HepG2 (cell line): Measurements from ENCODE around the gene RALBP1. TPM values are rescaled to one million over a fixed set of nuclear protein-coding genes. Genes with fewer than 3 reads are reported as not detected.

ENCODE experiments used
- CHD2 ChIP-seq: IDR thresholded peaks from 2 replicates; pipeline ENCODE4 v1.6.1; 2011; ENCODE audit warnings: low read depth, low read length, improper control_type of control experiment
- FOXK1 ChIP-seq: sonication (generic); formaldehyde crosslinking; IDR thresholded peaks from 2 replicates; pipeline ENCODE4 v1.4.0; 2020; ENCODE audit warnings: low read depth, missing genetic modification reagents, borderline replicate concordance
- GATA4 ChIP-seq: sonication (generic); IDR thresholded peaks from 2 replicates; pipeline ENCODE4 v1.6.1; 2016; ENCODE audit warnings: antibody characterized with exemption, low read depth, borderline replicate concordance
- GMEB1 ChIP-seq: sonication (generic); formaldehyde crosslinking; IDR thresholded peaks from 2 replicates; pipeline ENCODE4 v1.5.1; 2020; ENCODE audit warnings: missing genetic modification reagents, mild to moderate bottlenecking, borderline replicate concordance
- KAT2B ChIP-seq: fragments of 150-350 bp; IDR thresholded peaks from 2 replicates; pipeline ENCODE4 v1.6.1; 2014; ENCODE audit warnings: low read depth, low read length, borderline replicate concordance
- PAXIP1 ChIP-seq: sonication (generic); formaldehyde crosslinking; conservative IDR thresholded peaks from 2 replicates; pipeline ENCODE4 v1.4.0; 2020; ENCODE audit warnings: mild to moderate bottlenecking, missing genetic modification reagents, moderate library complexity
- POGZ ChIP-seq: sonication (generic); formaldehyde crosslinking; IDR thresholded peaks from 2 replicates; pipeline ENCODE4 v1.4.0; 2020; ENCODE audit warnings: mild to moderate bottlenecking, missing genetic modification reagents
- RARA ChIP-seq: IDR thresholded peaks from 2 replicates; pipeline ENCODE4 v1.6.1; 2016; ENCODE audit warnings: missing genetic modification reagents, missing compliant biosample characterization
- SIN3A ChIP-seq: IDR thresholded peaks from 2 replicates; pipeline ENCODE4 v1.6.1; 2011; ENCODE audit warnings: low read depth, mild to moderate bottlenecking, control low read depth, low read length, borderline replicate concordance
- STAG1 ChIP-seq: sonication (generic); formaldehyde crosslinking; IDR thresholded peaks from 2 replicates; pipeline ENCODE4 v1.4.0; 2020; ENCODE audit warnings: missing genetic modification reagents
- TOE1 ChIP-seq: sonication (generic); formaldehyde crosslinking; IDR thresholded peaks from 2 replicates; pipeline ENCODE4 v1.4.0; 2020; ENCODE audit warnings: mild to moderate bottlenecking, missing genetic modification reagents
- ZMYM2 ChIP-seq: sonication (generic); formaldehyde crosslinking; IDR thresholded peaks from 2 replicates; pipeline ENCODE4 v1.8.0; 2022; ENCODE audit warnings: mild to moderate bottlenecking, missing genetic modification reagents
- ZNF350 ChIP-seq: sonication (generic); formaldehyde crosslinking; IDR thresholded peaks from 2 replicates; pipeline ENCODE4 v1.4.0; 2020; ENCODE audit warnings: mild to moderate bottlenecking, low read depth, missing genetic modification reagents, borderline replicate concordance
- ZNF510 ChIP-seq: sonication (generic); formaldehyde crosslinking; IDR thresholded peaks from 2 replicates; pipeline ENCODE4 v1.4.0; 2020; ENCODE audit warnings: low read depth, mild to moderate bottlenecking, missing genetic modification reagents
- ZNF687 ChIP-seq: sonication (generic); formaldehyde crosslinking; IDR thresholded peaks from 2 replicates; pipeline ENCODE4 v1.5.1; 2020; ENCODE audit warnings: mild to moderate bottlenecking, missing genetic modification reagents, moderate library complexity
- ZNF704 ChIP-seq: sonication (generic); formaldehyde crosslinking; IDR thresholded peaks from 2 replicates; pipeline ENCODE4 v1.8.1; 2023; ENCODE audit warnings: mild to moderate bottlenecking, inconsistent platforms, moderate library complexity, missing genetic modification reagents, borderline replicate concordance
- ZNF891 ChIP-seq: sonication (generic); formaldehyde crosslinking; IDR thresholded peaks from 2 replicates; pipeline ENCODE4 v1.5.0; 2020; ENCODE audit warnings: mild to moderate bottlenecking, missing genetic modification reagents
- ZSCAN31 ChIP-seq: sonication (generic); formaldehyde crosslinking; IDR thresholded peaks from 2 replicates; pipeline ENCODE4 v1.5.0; 2020; ENCODE audit warnings: low read depth, mild to moderate bottlenecking, missing genetic modification reagents
- polyA plus RNA-seq, 8 experiments: library from polyadenylated mRNA; depleted of rRNA in 3 of 8; stranded (reverse) in 7 of 8; unstranded in 1 of 8; fragments of >200 nt; fragmentation: Illumina TruSeq in 4 of 8; extraction: Trizol in 4 of 8; gene quantifications; 2 replicates each; pipeline versions ENCODE4 v1.2.1 to v1.2.3, GENCODE V29; 2011 to 2016; ENCODE audit warnings: low read depth in 4 of 8, missing spikeins in 1 of 8, mixed read lengths in 1 of 8; ENCODE audit not compliant: insufficient read depth in 1 of 8
- total RNA-seq, 5 experiments: library from RNA; depleted of rRNA; stranded (reverse); fragments of >200 nt; fragmentation: Illumina TruSeq; extraction: Trizol; gene quantifications; 2 replicates each; pipeline ENCODE4 v1.2.3, GENCODE V29; 2016; ENCODE audit warnings: low read depth in 1 of 5

RALBP1 gene
- total and polyA plus RNA-seq, 2 of the 13 experiments (the other 11 are each of a cell fraction or from before 2014, with no cell fraction given): 24.5 to 33.1 TPM

- TF ChIP-seq STAG1 (CRISPR knock-in tag): peak; percentile 27; the same call in 1 of the 2 replicates
- 0 out of 2 replicates have a peak, but pooled peaks have one; percentile 63 for TF ChIP-seq SIN3A
- peak; percentile 82 for TF ChIP-seq ZNF687 (CRISPR knock-in tag)
- TF ChIP-seq KAT2B: no peak
- TF ChIP-seq ZMYM2 (CRISPR knock-in tag): peak; percentile 81; the same call in 1 of the 2 replicates
- peak; percentile 84; the same call in 1 of the 2 replicates for TF ChIP-seq FOXK1 (CRISPR knock-in tag)
- peak; percentile 29; the same call in 1 of the 2 replicates for TF ChIP-seq RARA (CRISPR knock-in tag)
- TF ChIP-seq ZSCAN31 (CRISPR knock-in tag): peak; percentile 79
- TF ChIP-seq ZNF704 (CRISPR knock-in tag): peak; percentile 8; the same call in 1 of the 2 replicates
- TF ChIP-seq TOE1: no peak
- peak; percentile 92 for TF ChIP-seq CHD2
- TF ChIP-seq PAXIP1 (CRISPR knock-in tag): peak; percentile 47
- peak; percentile 89 for TF ChIP-seq ZNF510 (CRISPR knock-in tag)
- peak; percentile 79 for TF ChIP-seq POGZ (CRISPR knock-in tag)
- TF ChIP-seq ZNF891 (CRISPR knock-in tag): 0 out of 2 replicates have a peak, but pooled peaks have one; percentile 65
- peak; percentile 67; the same call in 1 of the 2 replicates for TF ChIP-seq ZNF350 (CRISPR knock-in tag)
- peak; percentile 96 for TF ChIP-seq GMEB1 (CRISPR knock-in tag)
- peak; percentile 54 for TF ChIP-seq GATA4
These were observed at the start of gene RALBP1 (continued) for GRCh38 chr18:9474983-9475642.
